Activated CD4-positive, alpha-beta T cell treated with anti-CD3 and anti-CD28 coated beads, Interleukin-2, amount 10 ng/mL, durations not matched to agents 7 days and 5 days (primary cell): ENCODE measurements around the gene MAP2K5. TPM values are rescaled to one million over a fixed set of nuclear protein-coding genes. Genes with fewer than 3 reads are reported as not detected.

ENCODE experiments used
- CTCF ChIA-PET: fragments of 350-600 bp; sonication (Branson Sonifier 250); formaldehyde crosslinking; loops from one replicate; lab custom pipeline; 2021; ENCODE audit warnings: antibody characterized with exemption; lab: Charles Lee
- POLR2A ChIA-PET: fragments of 350-600 bp; sonication (Branson Sonifier 250); formaldehyde crosslinking; loops from one replicate; lab custom pipeline; 2021; ENCODE audit warnings: antibody characterized with exemption; lab: Charles Lee
- DNase-seq: peaks from one replicate; pipeline ENCODE4 v3.0.0-alpha.2; 2020
- H3K27ac Mint-ChIP-seq: one replicate; pipeline ENCODE4 v1.8.0; 2021; ENCODE audit warnings: mild to moderate bottlenecking, moderate library complexity, mixed read lengths
- H3K27me3 Mint-ChIP-seq: one replicate; pipeline ENCODE4 v1.8.0; 2021; ENCODE audit warnings: mixed read lengths
- H3K36me3 Mint-ChIP-seq: one replicate; pipeline ENCODE4 v1.8.0; 2021; ENCODE audit warnings: low read depth, mixed read lengths
- H3K4me1 Mint-ChIP-seq: one replicate; pipeline ENCODE4 v1.8.0; 2021; ENCODE audit warnings: mixed read lengths
- H3K4me3 Mint-ChIP-seq: one replicate; pipeline ENCODE4 v1.8.0; 2021; ENCODE audit warnings: mild to moderate bottlenecking, moderate library complexity, mixed read lengths
- H3K9me3 Mint-ChIP-seq: one replicate; pipeline ENCODE4 v1.8.0; 2021; ENCODE audit warnings: mixed read lengths
- total RNA-seq, 2 experiments: library from RNA; stranded (reverse); gene quantifications; one replicate each; pipeline ENCODE4 v1.2.3, GENCODE V29; 2021

MAP2K5 gene
- total RNA-seq, 2 experiments from 2014 or later: 25.9 to 26.3 TPM

DNA sequence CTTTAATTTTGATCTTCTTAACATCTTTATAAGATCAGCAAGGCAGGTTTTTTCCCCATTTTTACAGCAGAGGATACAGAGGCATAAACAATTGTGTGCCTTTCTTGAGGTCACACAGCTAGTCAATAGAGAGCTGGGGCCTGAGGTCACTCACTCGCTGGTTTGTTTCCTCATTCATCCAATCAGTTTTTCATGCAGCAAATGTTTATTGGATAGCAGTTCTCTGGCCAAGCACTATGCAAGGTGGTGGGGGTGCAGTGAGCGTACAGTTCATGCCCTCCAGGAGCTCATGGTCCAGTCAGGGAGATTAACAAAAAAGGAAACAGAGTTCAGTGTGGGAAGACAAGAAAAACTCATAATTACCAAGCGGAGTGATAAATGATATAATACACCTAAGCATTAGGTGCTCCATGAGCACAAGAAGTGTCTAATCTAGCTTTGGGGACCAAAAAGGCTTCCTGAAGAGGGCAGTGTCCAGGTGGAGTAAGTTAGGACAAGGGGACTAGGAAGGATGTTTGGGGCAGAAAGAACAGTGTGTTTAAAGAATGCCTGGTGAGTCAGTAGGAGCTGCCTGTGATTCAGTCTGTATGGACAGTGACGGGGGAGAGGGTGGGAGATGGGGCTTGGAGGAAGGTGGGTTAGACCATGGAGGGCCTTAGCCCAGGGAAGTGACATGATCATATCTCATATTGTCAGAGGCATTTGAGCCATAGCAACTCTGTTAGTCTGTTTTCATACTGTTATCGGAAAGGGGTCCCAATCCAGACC lies 29.3 kb downstream of the MAP2K5 start:
- DNase-seq: no peak
- Mint-ChIP-seq H3K4me1 (no peaks in the 10 kb centered on the region), H3K4me3 (no peak overlapping the region), H3K9me3 (no peaks in the 10 kb centered on the region), H3K27me3 (no peaks in the 10 kb centered on the region), H3K27ac (no peak overlapping the region), H3K36me3 (peaks cover 3% of the 10 kb centered on the region)
- ChIA-PET POLR2A (no interaction called here), CTCF (interaction anchor here (0.7 to 1.3 kb wide), 2 partner anchors 20 to 39 kb away, joined by 3 read pairs; no protein-coding TSS in a partner anchor)

DNA sequence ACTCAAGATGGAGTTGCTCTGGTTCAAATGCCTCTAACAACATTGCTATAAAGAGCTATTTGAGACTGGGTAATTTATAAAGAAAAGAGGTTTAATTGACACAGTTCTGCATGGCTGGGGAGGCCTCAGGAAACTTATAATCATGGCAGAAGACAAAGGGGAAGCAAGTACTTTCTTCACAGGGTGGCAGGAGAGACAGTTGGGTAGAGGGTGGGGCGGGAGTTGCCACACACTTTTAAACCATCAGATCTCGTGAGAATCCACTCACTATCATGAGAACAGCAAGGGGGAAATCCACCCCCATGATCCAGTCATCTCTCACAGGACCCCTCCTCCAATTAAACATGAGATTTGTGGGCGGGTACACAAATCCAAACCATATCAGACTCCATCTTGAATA lies 30.7 kb downstream of the MAP2K5 start:
- Mint-ChIP-seq H3K9me3 (no peaks in the 10 kb centered on the region), H3K4me3 (no peak overlapping the region), H3K27me3 (no peaks in the 10 kb centered on the region), H3K27ac (no peak overlapping the region), H3K36me3 (peaks cover 3% of the 10 kb centered on the region), H3K4me1 (no peaks in the 10 kb centered on the region)
- ChIA-PET CTCF (interaction anchor here (0.6 to 0.7 kb wide), 2 partner anchors 16 to 565 kb away, joined by 3 read pairs; no protein-coding TSS in a partner anchor), POLR2A (no interaction called here)
- no peak for DNase-seq

DNA sequence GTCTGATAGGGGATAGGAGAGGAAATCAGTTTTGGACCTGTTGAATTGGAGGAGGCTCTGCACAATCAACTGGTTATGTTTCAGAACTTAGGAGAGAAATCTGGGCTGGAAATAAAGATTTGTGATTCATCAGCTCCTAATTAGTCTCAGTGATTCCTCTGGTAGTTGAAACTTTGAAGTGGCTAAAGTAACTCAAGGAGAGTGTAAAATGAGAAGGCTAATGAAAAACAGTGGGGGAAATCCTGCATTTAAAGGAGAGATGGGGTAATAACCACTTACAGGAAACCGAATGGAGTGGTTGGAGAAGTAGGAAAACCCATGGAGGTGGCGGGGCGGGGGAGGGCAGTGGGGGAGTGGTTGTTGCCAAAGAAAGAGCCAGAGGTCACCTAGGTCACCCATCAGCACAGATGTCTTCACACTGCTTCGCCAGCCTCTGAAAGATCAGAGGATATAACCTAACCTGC lies 32.6 kb downstream of the MAP2K5 start:
- POLR2A ChIA-PET: no interaction called here
- Mint-ChIP-seq H3K4me1 (no peaks in the 10 kb centered on the region), H3K9me3 (no peaks in the 10 kb centered on the region), H3K4me3 (no peak overlapping the region), H3K27ac (no peak overlapping the region), H3K36me3 (no peaks in the 10 kb centered on the region), H3K27me3 (no peaks in the 10 kb centered on the region)
- no peak for DNase-seq
- CTCF ChIA-PET: no interaction called here

GRCh38 chr15:67578020-67578600 lies 35.6 kb downstream of the MAP2K5 start:
- Mint-ChIP-seq H3K4me1 (no peaks in the 10 kb centered on the region), H3K27me3 (no peaks in the 10 kb centered on the region), H3K27ac (no peak overlapping the region), H3K36me3 (no peaks in the 10 kb centered on the region), H3K9me3 (no peaks in the 10 kb centered on the region), H3K4me3 (no peak overlapping the region)
- ChIA-PET CTCF (no interaction called here), POLR2A (no interaction called here)
- no peak for DNase-seq

DNA sequence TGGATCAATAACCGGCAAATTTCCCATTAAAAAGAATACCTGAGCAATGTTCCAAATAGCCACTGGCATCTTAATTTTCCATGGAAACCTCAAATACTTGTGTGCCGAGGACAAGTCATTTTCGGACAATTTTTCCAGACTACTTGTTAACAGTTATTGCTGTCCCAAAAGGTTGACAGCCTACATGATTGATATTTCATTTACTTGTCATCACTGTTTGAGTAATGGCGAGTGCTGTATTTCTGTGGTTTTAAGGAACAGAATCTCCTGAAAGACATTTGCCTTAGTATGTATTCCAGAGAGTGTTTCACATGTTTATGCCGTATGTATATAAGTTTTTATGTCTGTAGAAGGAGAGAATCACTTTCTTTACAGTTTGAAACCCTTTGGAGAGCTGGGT lies 36.7 kb downstream of the MAP2K5 start:
- no peaks in the 10 kb centered on the region for H3K9me3 Mint-ChIP-seq
- no peak for DNase-seq
- no peak overlapping the region for H3K4me3 Mint-ChIP-seq
- POLR2A ChIA-PET: no interaction called here
- H3K27me3 Mint-ChIP-seq: no peaks in the 10 kb centered on the region
- H3K36me3 Mint-ChIP-seq: no peaks in the 10 kb centered on the region
- CTCF ChIA-PET: no interaction called here
- no peak overlapping the region for H3K27ac Mint-ChIP-seq
- H3K4me1 Mint-ChIP-seq: no peaks in the 10 kb centered on the region

DNA sequence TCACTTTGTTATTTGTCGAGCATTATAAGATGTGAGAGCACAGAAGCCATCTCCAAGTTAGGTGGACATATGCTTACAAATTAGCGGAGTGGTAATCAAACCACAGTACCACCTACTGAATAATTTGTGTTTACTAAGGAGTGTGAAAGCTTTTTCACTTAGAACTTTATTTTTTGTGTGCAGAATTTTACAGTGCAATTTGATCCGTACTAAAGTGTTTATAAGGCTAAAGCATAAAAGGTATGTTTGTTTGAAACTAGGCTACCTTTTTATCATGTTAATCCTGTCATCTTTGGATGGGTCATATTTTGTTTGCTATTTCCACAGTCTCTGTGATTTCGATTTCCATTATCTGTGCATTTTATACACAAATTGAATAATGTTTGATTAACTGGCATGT lies 37.5 kb downstream of the MAP2K5 start:
- CTCF ChIA-PET: no interaction called here
- no peak overlapping the region for H3K4me3 Mint-ChIP-seq
- POLR2A ChIA-PET: no interaction called here
- no peaks in the 10 kb centered on the region for H3K36me3 Mint-ChIP-seq
- no peak overlapping the region for H3K27ac Mint-ChIP-seq
- DNase-seq: no peak
- H3K27me3 Mint-ChIP-seq: no peaks in the 10 kb centered on the region
- H3K4me1 Mint-ChIP-seq: no peaks in the 10 kb centered on the region
- no peaks in the 10 kb centered on the region for H3K9me3 Mint-ChIP-seq

GRCh38 chr15:67584157-67584556 lies 41.7 kb downstream of the MAP2K5 start:
- Mint-ChIP-seq H3K27me3 (no peaks in the 10 kb centered on the region), H3K4me3 (no peak overlapping the region), H3K36me3 (peaks cover 12% of the 10 kb centered on the region), H3K4me1 (no peaks in the 10 kb centered on the region), H3K27ac (no peak overlapping the region), H3K9me3 (no peaks in the 10 kb centered on the region)
- no peak for DNase-seq
- CTCF ChIA-PET: interaction anchor here (0.6 kb wide), 1 partner anchor 498 kb away, joined by 3 read pairs; no protein-coding TSS in a partner anchor
- POLR2A ChIA-PET: no interaction called here

DNA sequence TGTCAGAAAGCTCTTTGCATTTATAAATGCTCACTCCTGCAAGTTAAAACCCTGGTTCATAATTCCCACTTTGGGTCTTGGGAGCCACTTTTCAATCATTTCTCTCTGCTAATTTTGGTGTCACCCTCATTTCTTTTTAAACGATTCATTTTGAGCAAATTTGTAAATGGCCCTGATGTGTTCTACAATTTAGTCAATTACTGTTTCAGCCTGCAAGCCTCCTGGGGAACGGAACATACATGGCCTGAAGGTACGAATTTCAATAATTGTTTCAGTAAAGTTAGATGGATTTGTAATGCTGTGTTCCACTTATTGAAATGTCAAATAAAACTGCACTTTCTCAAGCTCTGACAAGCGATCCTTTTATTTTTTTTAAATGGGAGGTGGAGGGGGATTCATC lies 43.2 kb downstream of the MAP2K5 start:
- DNase-seq: no peak
- Mint-ChIP-seq H3K27me3 (no peaks in the 10 kb centered on the region), H3K9me3 (no peaks in the 10 kb centered on the region), H3K27ac (no peak overlapping the region), H3K36me3 (peaks cover 12% of the 10 kb centered on the region), H3K4me3 (no peak overlapping the region), H3K4me1 (no peaks in the 10 kb centered on the region)
- ChIA-PET POLR2A (no interaction called here), CTCF (no interaction called here)

DNA sequence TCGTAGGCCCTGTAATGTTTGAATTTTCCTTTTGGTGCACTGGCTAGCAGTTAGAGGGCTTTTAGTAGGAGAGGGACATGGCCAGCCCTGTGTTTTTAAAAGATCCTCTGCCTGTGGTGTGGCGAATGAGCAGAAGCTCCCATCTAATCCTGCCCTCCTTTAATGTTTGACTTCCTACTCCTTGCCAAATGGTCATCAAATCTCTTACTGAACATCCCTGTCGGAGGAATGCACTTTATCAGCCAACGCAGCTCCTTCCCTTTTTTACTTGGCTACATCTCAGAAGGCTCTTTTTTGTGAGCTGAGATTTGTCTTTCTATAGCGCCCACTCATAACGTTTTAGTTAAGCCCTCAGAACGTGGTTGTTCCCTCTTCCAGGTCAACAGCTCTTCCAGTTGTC lies 44.8 kb downstream of the MAP2K5 start:
- no peaks in the 10 kb centered on the region for H3K27me3 Mint-ChIP-seq
- H3K36me3 Mint-ChIP-seq: peaks cover 12% of the 10 kb centered on the region
- ChIA-PET CTCF (interaction anchor here (1.2 kb wide), 1 partner anchor 88 kb away, joined by 5 read pairs; no protein-coding TSS in a partner anchor), POLR2A (no interaction called here)
- DNase-seq: no peak
- H3K4me3 Mint-ChIP-seq: no peak overlapping the region
- H3K9me3 Mint-ChIP-seq: no peaks in the 10 kb centered on the region
- H3K4me1 Mint-ChIP-seq: no peaks in the 10 kb centered on the region
- H3K27ac Mint-ChIP-seq: no peak overlapping the region

- no peak for DNase-seq
- H3K36me3 Mint-ChIP-seq: peaks cover 12% of the 10 kb centered on the region
- POLR2A ChIA-PET: no interaction called here
- H3K4me1 Mint-ChIP-seq: no peaks in the 10 kb centered on the region
- H3K27me3 Mint-ChIP-seq: no peaks in the 10 kb centered on the region
- H3K27ac Mint-ChIP-seq: no peak overlapping the region
- no peaks in the 10 kb centered on the region for H3K9me3 Mint-ChIP-seq
- no peak overlapping the region for H3K4me3 Mint-ChIP-seq
- CTCF ChIA-PET: no interaction called here
Measured at GRCh38 chr15:67587754-67588153, 45.3 kb downstream of the MAP2K5 start.

DNA sequence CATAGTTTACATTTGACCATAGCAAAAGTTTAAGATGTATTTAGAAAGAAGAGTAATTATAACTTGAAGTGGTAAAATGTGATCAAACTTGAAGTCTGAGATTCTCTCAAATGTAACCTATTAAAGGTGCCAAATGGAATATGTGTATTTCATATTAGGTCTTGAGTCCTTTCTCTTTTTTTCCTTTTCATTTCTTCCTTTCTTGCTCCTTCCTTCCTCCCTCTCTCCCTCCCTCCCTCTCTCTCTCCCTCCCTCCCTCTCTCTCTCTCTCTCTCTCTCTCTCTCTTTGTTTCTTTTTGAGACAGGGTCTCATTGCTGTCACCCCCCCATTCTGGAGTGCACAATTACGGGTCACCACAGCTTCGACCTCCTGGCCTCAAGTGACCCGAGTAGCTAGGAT lies 47.7 kb downstream of the MAP2K5 start:
- H3K36me3 Mint-ChIP-seq: peaks cover 14% of the 10 kb centered on the region
- DNase-seq: no peak
- ChIA-PET POLR2A (no interaction called here), CTCF (no interaction called here)
- no peaks in the 10 kb centered on the region for H3K9me3 Mint-ChIP-seq
- no peaks in the 10 kb centered on the region for H3K27me3 Mint-ChIP-seq
- no peak overlapping the region for H3K27ac Mint-ChIP-seq
- no peak overlapping the region for H3K4me3 Mint-ChIP-seq
- no peaks in the 10 kb centered on the region for H3K4me1 Mint-ChIP-seq

DNA sequence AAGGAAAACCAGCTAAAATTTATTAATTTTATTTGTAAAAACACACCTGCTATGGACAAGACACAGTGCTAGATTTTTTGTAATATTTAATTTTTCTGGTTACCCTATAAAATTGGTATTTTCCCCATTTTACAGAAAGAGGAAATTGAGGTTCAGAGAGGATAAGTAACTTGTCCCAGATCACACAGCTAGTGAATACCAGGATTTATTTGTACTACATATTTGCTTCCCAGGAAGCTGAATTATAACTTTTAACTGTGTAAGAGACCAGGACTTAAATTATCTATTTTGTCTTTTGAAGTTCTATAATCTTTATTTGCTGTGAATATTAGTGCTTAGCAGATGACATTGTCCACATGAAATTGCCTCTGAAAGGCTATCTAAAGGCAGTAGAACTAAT lies 49.7 kb downstream of the MAP2K5 start:
- Mint-ChIP-seq H3K9me3 (no peaks in the 10 kb centered on the region), H3K36me3 (peaks cover 16% of the 10 kb centered on the region), H3K27ac (no peak overlapping the region), H3K4me3 (no peak overlapping the region), H3K27me3 (no peaks in the 10 kb centered on the region), H3K4me1 (no peaks in the 10 kb centered on the region)
- CTCF ChIA-PET: interaction anchor here (0.9 kb wide), 1 partner anchor 21 kb away, joined by 3 read pairs; no protein-coding TSS in a partner anchor
- no peak for DNase-seq
- POLR2A ChIA-PET: no interaction called here

DNA sequence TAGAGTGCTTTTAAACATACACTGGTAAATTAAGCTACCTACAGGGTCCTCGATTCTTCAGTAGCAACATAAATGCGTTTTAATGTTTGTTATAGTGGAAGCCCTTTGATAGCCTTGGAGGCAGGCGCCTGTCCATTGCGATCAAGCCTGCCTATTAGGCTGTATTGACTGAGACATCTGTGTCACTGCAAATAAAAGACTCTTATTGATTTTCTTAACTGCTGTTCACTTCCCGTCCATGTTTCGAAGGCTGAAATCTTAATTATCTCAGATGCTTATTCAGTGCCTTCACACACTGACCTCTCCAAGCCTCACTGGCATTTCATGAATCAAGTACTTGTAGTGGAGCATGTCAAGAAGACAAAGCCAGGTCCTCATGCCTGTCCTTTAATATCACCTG lies 51.1 kb downstream of the MAP2K5 start:
- POLR2A ChIA-PET: no interaction called here
- no peak overlapping the region for H3K4me3 Mint-ChIP-seq
- H3K36me3 Mint-ChIP-seq: peaks cover 5% of the 10 kb centered on the region
- H3K9me3 Mint-ChIP-seq: no peaks in the 10 kb centered on the region
- H3K4me1 Mint-ChIP-seq: no peaks in the 10 kb centered on the region
- no peak overlapping the region for H3K27ac Mint-ChIP-seq
- DNase-seq: no peak
- no peaks in the 10 kb centered on the region for H3K27me3 Mint-ChIP-seq
- CTCF ChIA-PET: interaction anchor here (0.7 kb wide), 1 partner anchor 27 kb away, joined by 3 read pairs; no protein-coding TSS in a partner anchor
